Tibial nerve (tissue), 4 donors: Measurements from ENCODE around the gene EN1. TPM values are rescaled to one million over a fixed set of nuclear protein-coding genes. Genes with fewer than 3 reads are reported as not detected.

Source experiments
- DNase-seq, 2 donors: peaks; one replicate each; pipeline ENCODE4 v3.0.0-alpha.2; 2019; ENCODE audit warnings: low spot score in 2 of 2
- H3K27ac ChIP-seq, 4 donors: fragments of 200-600 bp; sonication (generic) in 3 of 4; one replicate each; pipeline ENCODE4 v1.5.1; 2017 to 2019; ENCODE audit warnings: mild to moderate bottlenecking in 1 of 4
- H3K27me3 ChIP-seq, 2 donors: fragments of 200-600 bp; sonication (generic) in 1 of 2; one replicate each; pipeline versions ENCODE4 v1.5.1 to v1.6.0; 2017 to 2019
- H3K36me3 ChIP-seq, 3 donors: fragments of 200-600 bp; sonication (generic); one replicate each; pipeline ENCODE4 v1.5.1; 2018 to 2019
- H3K4me1 ChIP-seq, 4 donors: fragments of 200-600 bp; sonication (generic) in 3 of 4; one replicate each; pipeline ENCODE4 v1.5.1; 2017 to 2019
- H3K4me3 ChIP-seq, 4 donors: fragments of 200-600 bp; sonication (generic) in 3 of 4; one replicate each; pipeline ENCODE4 v1.5.1; 2017 to 2019; ENCODE audit warnings: mild to moderate bottlenecking in 1 of 4, moderate library complexity in 1 of 4
- H3K9me3 ChIP-seq, 4 donors: fragments of 200-600 bp; sonication (generic) in 3 of 4; one replicate each; pipeline ENCODE4 v1.5.1; 2017 to 2019
- EP300 ChIP-seq, 2 donors: sonication (generic); formaldehyde crosslinking; IDR thresholded peaks; one replicate each; pipeline ENCODE4 v1.6.1; 2017; ENCODE audit warnings: antibody characterized with exemption in 2 of 2, mild to moderate bottlenecking in 1 of 2
- POLR2A ChIP-seq, 2 donors: fragments of 450-650 bp; IDR thresholded peaks; one replicate each; pipeline ENCODE4 v1.6.1; 2017; ENCODE audit warnings: antibody characterized with exemption in 2 of 2, mild to moderate bottlenecking in 2 of 2, moderate library complexity in 2 of 2
- WGBS, 2 donors: methylation state at CpG; one replicate each; pipeline ENCODE4 v1.1.5; 2018; 5-methylcytosine and 5-hydroxymethylcytosine counted together
- total RNA-seq, 4 donors: library from RNA; depleted of rRNA; stranded (reverse); fragments of >200 nt; gene quantifications; one replicate each; pipeline ENCODE4 v1.1.0, GENCODE V29; 2016
- TF ChIP-seq, protein P1 (sequence below), 5 experiments: fragments of 200-600 bp in 3 of 5; fragments of 450-650 bp in 2 of 5; sonication (generic) in 3 of 5; IDR thresholded peaks; one replicate each; pipeline ENCODE4 v1.5.1; 2016 to 2019; ENCODE audit warnings: antibody characterized with exemption in 5 of 5, mild to moderate bottlenecking in 3 of 5, moderate library complexity in 2 of 5

The EN1 gene
- total RNA-seq, 4 donors from 2014 or later, result 0.63 to 0.90 (median 0.78) TPM; not detected in 1

DNA sequence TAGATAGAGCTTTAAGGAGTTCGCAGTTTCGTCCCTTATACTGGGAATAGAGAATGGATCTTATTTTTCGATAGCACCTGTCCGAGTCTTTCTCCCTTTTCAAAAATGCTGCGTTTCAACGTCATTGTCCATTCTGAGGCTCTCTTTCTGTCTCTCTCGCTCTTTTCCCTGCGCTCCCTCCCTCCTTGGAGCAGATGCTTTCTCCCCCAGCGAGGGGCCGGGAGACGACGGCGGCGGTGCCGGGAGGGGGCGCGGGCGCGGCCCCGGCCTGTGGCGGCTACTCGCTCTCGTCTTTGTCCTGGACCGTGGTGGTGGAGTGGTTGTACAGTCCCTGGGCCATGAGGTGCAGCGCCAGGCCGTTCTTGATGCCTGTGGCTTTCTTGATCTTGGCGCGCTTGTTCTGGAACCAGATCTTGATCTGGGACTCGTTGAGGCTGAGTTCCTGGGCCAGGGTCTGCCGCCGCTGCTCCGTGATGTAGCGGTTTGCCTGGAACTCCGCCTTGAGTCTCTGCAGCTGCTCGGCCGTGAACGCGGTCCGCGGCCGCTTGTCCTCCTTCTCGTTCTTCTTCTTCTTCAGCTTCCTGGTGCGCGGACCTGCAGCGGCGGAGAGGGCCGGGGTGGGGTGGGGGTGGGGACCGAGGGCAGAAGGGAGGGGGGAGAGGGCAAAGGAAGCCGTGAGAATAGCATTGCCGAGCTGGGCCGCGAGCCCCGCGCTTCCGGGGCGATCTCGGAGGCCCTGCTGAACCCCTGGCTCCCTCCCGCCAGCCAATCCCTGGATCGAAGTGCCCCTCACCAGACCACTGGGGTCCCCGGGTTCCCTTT lies 4.6 kb downstream of the EN1 start:
- TF ChIP-seq POLR2A (IDR thresholded peaks at IDR 0.05), result no peak
- TF ChIP-seq, protein P1, sequence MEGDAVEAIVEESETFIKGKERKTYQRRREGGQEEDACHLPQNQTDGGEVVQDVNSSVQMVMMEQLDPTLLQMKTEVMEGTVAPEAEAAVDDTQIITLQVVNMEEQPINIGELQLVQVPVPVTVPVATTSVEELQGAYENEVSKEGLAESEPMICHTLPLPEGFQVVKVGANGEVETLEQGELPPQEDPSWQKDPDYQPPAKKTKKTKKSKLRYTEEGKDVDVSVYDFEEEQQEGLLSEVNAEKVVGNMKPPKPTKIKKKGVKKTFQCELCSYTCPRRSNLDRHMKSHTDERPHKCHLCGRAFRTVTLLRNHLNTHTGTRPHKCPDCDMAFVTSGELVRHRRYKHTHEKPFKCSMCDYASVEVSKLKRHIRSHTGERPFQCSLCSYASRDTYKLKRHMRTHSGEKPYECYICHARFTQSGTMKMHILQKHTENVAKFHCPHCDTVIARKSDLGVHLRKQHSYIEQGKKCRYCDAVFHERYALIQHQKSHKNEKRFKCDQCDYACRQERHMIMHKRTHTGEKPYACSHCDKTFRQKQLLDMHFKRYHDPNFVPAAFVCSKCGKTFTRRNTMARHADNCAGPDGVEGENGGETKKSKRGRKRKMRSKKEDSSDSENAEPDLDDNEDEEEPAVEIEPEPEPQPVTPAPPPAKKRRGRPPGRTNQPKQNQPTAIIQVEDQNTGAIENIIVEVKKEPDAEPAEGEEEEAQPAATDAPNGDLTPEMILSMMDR (IDR thresholded peaks at IDR 0.05), result no peak
- no peak for TF ChIP-seq EP300 (IDR thresholded peaks at IDR 0.05)
- Histone ChIP-seq H3K27me3 (peaks cover 10 to 96% of the 10 kb centered on the region in 2 donors), H3K27ac (no peak overlapping the region), H3K36me3 (no peaks in the 10 kb centered on the region), H3K4me1 (peaks cover 0 to 51% (median 15%) of the 10 kb centered on the region in 4 donors), H3K4me3 (peak overlapping the region in 2 of 4 donors; percentile 27 to 41), H3K9me3 (no peaks in the 10 kb centered on the region)
- DNase-seq, result no peak
- 4 to 6% methylated on average over 43 to 54 of the region's 60 CpGs for WGBS, 2 donors

DNA sequence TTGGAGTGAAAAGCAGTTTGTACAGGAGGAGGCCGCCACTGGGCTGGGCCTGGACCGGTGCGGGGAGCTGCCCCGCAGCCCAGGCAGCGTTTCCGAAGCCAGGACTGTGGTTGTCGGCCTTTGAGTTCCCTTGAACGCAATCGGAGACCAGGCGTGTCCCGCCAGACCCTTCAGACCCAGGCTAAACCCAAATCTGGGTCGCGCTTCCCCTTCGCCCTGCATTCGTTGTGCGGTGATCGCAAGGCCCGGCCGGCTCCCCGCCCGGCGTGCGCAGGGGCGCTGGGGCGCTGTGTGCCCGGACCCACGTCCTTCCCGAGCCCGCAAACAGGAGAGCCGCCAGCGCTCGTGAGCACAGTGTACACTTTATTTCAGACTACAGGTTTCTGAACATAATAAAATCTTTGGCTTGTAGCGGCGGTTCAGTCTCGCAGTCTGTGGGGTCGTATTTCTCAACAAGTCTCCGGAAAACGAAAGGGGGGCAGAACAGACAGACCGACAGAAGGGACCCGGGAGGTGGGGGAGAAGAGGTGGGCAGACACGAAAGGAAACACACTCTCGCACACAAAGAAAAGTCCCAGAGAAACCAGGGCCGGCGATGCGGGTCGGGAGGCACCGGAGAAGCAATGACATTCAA lies 5.5 kb downstream of the EN1 start:
- H3K27me3 ChIP-seq, result peaks cover 8 to 97% of the 10 kb centered on the region in 2 donors
- H3K4me3 ChIP-seq, result peak overlapping the region in 3 of 4 donors; percentile 27 to 41 (median 31)
- 17 to 18% methylated on average over 37 to 47 of the region's 47 CpGs for WGBS, 2 donors
- TF ChIP-seq POLR2A (IDR thresholded peaks at IDR 0.05) (no peak), EP300 (IDR thresholded peaks at IDR 0.05) (peak in 1 of 2 donors; percentile 17)
- no peaks in the 10 kb centered on the region for H3K9me3 ChIP-seq
- no peaks in the 10 kb centered on the region for H3K36me3 ChIP-seq
- no peak for DNase-seq
- H3K27ac ChIP-seq, result no peak overlapping the region
- H3K4me1 ChIP-seq, result peaks cover 0 to 42% (median 7%) of the 10 kb centered on the region in 4 donors

DNA sequence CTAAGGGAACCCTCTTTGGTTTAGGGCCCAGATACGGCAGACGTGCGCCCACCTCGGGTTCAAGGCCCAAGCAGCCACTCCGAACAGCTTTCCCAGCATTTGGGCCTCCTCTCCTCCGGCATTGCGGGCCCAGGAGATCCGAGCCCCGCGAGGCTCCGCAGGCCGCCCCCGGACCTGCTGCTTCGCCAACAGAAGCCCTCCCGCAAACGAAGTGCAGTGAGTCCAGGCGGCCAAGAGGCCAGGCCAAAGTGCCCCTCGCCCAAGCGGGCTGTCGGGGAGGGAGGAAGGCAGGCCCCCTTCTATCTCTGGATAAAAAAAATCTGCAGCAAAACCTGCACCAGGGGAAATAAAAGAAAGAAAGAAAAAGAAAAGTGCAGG lies 6.0 kb downstream of the EN1 start:
- no peak overlapping the region for H3K4me3 ChIP-seq
- H3K9me3 ChIP-seq, result no peaks in the 10 kb centered on the region
- 30 to 43% methylated on average over 8 to 15 of the region's 20 CpGs for WGBS, 2 donors
- peaks cover 8 to 99% of the 10 kb centered on the region in 2 donors for H3K27me3 ChIP-seq
- DNase-seq, result no peak
- TF ChIP-seq EP300 (IDR thresholded peaks at IDR 0.05), result no peak
- TF ChIP-seq, protein P1 (IDR thresholded peaks at IDR 0.05), result no peak
- no peak for TF ChIP-seq POLR2A (IDR thresholded peaks at IDR 0.05)
- H3K27ac ChIP-seq, result no peak overlapping the region
- peaks cover 0 to 39% (median 8%) of the 10 kb centered on the region in 4 donors for H3K4me1 ChIP-seq
- no peaks in the 10 kb centered on the region for H3K36me3 ChIP-seq

DNA sequence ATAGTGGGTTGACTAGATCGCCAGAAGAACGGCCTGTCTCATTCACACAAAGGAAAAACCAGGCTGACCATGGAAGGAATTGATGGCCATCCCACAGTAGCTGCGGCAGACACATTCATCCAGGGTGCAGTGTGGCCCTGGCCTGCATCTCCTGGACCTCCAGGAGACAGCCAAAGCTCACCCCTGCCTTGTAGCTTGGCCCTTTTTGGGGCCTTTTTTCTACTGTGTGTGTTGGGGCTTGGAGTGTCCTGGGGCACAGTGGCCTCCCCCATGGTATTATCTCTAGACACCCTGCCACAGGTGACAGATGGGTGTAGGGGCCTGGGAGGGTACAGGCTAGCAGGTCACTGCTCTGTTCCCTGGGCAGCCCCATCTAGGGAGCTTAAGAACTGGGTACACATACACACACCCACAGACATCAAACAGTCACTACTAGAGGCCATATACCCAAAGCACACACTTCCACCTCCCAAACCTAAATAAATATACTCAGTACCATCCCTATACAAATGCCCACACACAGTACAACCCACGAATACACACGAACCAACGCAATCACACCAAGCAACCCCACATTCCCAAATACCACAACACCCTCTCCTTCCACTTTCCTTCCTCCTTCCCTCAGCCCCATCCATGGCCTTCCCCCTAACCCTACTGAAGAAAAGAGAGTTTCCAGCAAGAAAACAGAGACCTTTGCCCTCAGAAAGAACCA lies 8.6 kb downstream of the EN1 start:
- H3K27ac ChIP-seq, result no peak overlapping the region
- peaks cover 8 to 100% of the 10 kb centered on the region in 2 donors for H3K27me3 ChIP-seq
- no peak overlapping the region for H3K4me3 ChIP-seq
- 49 to 51% methylated on average over 6 of the region's 6 CpGs for WGBS, 2 donors
- no peaks in the 10 kb centered on the region for H3K9me3 ChIP-seq
- H3K36me3 ChIP-seq, result no peaks in the 10 kb centered on the region
- peaks cover 0 to 48% (median 26%) of the 10 kb centered on the region in 4 donors for H3K4me1 ChIP-seq
- no peak for DNase-seq
- TF ChIP-seq EP300 (IDR thresholded peaks at IDR 0.05), result no peak
- no peak for TF ChIP-seq POLR2A (IDR thresholded peaks at IDR 0.05)
- TF ChIP-seq, protein P1 (IDR thresholded peaks at IDR 0.05), result no peak

DNA sequence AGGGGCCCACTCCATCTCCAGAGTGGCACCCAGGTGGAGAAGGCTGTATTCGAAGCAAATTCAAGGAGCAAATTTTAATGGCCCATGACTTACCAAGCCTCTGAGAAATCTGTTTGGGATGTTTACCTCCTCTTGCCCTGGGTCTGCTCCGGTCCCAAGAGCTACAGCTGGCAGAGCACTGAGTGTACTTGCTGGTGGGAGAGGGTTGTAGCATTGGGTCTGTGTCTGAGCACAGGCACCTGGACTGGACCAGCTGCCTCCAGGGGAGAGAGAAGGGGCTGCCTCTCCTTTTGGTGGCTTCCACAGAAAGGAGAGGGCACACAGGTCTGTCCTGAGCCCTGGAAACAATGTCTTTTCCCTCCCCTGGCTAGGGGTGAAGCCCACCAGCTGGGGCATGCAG lies 9.8 kb downstream of the EN1 start:
- Histone ChIP-seq H3K4me3 (no peak overlapping the region), H3K4me1 (peaks cover 0 to 50% (median 23%) of the 10 kb centered on the region in 4 donors), H3K9me3 (no peaks in the 10 kb centered on the region), H3K27ac (no peak overlapping the region), H3K27me3 (peaks cover 0 to 100% of the 10 kb centered on the region in 2 donors), H3K36me3 (no peaks in the 10 kb centered on the region)
- TF ChIP-seq POLR2A (IDR thresholded peaks at IDR 0.05) (no peak), EP300 (IDR thresholded peaks at IDR 0.05) (no peak)
- TF ChIP-seq, protein P1 (IDR thresholded peaks at IDR 0.05), result no peak
- WGBS, 2 donors, result 17 to 22% methylated on average over 2 of the region's 2 CpGs
- no peak for DNase-seq
